Hematopoietic multipotent progenitor cell (in vitro differentiated cells): ENCODE measurements around the gene EEFSEC. TPM values are rescaled to one million over a fixed set of nuclear protein-coding genes. Genes with fewer than 3 reads are reported as not detected.

ENCODE experiments used
- DNase-seq, 3 donors: peaks; one replicate each; pipeline ENCODE4 v3.0.0-alpha.2; 2011 to 2015; ENCODE audit warnings: low read depth in 2 of 3, low spot score in 2 of 3
- total RNA-seq: library from RNA; depleted of rRNA; stranded (reverse); fragments of >200 nt; gene quantifications from one replicate; pipeline ENCODE4 v1.2.3, GENCODE V29; 2012

Gene EEFSEC
- total RNA-seq, 1 donor: 27.5 TPM

DNA sequence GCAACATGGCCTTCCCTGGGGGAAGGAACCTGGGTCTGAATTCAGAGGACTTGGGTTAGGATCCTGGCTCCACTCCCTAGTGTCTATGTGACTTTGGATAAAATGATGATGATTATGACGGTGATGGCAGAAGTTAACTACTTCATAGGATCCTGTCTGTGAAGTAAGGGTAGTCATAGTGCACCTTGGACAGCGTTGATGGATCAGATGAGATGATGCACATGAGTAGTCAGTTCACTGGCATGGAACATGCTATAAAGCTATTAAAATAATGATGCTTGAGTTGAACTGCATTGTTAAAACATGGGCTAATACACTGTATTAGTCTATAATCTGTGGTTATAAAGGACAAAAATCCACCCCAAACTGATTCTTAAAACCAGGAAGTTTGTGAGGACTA is 62.0 kb downstream of the EEFSEC start:
- no peak for DNase-seq

DNA sequence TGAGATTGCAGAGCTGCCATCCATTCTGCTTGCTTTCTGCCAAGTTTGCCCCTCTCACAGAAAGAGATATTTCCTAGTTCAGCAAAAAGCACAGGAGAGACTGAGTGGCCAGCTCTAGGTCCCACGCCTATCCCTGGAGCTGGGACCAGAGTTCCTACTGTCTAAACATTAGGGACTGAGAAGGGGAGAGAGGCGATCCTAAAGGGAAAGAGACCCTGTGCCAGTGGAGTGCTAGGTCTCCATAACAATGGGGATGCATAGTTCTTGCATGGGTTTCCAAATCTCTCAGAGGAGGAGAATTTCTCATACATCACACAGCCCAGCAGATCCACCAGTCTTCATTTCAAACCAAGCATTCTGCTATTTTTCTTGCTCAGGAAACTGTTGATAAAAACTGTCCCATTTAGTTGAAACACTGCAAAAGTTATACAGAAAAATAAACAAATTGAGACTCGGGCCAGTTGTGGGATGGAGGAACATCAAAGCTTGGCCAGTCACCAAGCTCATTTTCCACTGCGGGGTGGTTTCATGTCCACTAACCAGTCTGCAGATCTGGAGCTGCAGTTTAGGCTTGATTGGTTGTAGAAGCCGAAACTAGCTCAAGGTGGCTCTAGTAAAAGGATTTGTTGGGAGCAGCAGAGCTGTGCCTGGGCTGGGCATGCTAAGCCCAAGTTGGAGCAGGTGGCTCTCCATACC is 62.7 kb downstream of the EEFSEC start:
- DNase-seq: no peak

DNA sequence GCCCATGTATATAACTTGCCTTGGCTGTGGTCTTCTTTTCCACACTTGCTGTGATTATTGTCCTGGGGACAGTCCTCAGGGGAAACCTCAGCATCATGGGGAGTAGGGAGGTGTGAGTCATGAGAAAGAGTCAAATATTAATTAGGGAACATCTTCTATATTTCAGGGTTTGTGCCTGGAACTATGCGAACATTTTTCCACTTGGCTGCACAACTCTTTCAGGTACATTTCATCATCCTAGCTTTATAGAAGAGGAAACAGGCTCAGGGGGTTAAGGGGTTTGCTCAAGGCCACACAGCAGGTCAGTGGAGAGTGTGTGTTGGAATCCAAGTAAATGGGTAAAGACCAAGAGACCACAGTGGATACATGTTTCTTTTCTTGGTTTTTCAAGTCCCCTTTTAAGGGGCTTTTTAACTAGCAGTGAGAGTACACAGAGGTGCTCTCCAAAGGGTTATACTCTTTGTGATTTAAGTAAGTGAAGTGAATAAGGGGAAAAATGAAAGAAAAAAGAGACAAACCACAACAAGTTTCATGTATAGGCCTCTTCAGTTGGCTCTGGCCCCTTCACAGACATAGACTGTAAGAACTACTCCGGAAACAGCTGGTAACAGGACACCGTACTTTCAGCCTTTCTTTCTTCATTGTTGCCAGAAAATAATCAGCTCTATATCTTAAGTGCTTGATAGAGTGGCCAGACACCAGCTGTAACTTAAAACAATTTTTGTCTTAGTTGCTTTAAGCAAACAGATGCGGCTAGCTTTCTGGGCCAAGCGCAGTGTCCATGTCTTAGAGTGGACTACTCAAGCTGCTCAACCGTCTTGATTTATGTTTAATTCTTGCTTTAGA is 64.6 kb downstream of the EEFSEC start:
- no peak for DNase-seq

DNA sequence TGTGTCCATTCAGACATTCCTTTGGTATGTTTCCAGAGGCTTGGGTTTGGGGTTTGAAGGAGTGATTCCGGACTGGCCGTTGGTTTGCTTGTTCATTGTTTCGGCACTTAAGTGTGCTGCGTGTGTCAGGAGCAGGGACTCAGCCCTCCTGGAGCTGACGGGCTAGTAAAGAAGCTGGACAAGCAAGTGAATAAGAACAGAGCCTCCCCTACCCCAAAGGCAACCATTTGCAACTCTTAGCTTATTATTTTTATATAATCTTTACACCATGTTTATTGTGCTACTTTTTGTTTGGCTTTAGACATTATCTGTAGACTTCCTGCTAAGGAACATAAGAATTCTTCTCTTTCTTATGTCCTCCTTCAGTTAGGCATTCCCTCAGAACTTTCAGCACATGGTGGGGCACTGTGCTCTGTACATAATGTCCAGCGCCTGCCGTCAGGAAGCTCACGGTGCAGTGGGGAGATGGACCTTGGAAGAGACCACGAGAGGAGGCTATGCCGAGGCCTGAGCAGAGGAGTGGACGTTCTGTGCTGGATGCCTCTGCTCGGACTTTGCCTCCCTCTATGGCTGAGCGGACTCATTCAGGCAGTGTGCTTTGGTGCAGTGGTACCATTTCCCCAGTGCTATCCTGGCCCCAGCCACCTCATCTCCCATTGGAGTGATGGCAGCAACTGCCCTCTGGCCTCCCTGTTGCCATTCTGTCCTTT is 65.4 kb downstream of the EEFSEC start:
- no peak for DNase-seq

DNA sequence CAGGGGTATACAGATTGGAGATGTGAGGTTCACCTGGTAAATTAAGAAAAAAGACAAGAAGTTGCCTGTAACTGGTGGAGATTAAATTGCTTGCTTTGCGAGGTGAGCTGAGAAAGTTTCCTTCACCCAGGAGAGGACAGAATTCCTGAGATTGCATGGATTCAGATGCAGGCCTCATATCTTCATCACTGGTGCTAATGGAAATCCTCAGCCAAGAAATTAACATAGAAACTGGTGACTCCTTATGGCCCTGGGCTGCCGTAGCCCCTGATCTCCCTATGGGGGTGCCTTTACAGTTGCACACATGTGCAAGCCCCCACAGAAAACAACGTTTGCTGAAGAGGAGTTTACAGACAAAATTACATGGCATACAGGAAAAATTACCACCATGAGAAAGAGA is 68.0 kb downstream of the EEFSEC start:
- no peak for DNase-seq

DNA sequence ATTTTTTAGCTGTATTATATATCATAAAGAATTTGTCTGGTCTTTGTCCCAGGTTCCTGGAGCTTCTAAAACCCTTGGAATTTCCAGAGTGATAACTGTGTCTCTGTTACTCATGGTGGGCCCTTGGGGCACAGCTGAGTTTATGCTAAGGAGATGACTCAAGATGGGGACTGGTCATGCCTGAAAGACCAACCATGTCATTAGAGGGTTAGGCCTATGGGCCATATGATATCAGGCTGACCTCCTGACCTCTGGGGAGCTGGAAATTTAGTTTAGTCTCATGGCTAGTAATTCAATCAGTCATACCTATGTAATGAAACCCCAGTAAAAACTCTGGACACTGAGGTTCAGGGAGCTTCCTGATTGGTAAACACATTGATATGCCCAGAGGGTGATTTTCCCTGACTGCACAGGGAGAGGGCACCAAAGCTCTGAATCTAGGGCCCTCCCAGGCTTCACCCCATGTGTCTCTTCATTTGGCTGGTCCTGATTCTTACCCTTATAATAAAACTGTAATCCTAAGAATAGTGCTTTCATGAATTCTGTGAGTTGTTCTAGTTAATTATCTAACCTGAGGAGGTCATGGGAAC is 69.6 kb downstream of the EEFSEC start:
- DNase-seq: no peak

DNA sequence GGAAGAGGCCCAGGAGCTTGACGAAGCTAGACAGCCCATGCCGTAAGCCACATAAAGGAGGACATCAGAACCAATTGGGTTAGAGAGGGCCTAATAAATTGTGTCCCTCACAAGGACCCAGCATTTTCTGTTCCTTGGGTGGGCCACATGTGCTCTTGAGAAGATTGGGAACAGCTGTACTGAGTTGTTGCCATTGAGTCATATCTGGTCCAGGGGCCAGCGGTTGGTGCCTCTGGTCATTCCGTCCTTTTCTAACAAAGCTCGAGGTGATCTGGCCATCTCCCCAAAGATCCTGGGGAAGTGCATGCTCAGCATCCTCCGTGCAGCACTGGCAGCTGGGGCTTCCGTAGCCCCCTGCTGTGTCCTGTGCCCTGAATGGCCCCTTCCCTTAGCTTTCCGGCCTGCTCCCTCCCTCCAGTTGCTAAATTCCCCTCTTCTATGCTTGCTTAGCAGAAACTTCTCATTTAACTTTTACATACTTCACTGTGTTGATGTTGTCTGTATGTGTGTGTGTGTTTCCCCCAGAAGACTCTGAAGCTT is 73.0 kb downstream of the EEFSEC start:
- no peak for DNase-seq

DNA sequence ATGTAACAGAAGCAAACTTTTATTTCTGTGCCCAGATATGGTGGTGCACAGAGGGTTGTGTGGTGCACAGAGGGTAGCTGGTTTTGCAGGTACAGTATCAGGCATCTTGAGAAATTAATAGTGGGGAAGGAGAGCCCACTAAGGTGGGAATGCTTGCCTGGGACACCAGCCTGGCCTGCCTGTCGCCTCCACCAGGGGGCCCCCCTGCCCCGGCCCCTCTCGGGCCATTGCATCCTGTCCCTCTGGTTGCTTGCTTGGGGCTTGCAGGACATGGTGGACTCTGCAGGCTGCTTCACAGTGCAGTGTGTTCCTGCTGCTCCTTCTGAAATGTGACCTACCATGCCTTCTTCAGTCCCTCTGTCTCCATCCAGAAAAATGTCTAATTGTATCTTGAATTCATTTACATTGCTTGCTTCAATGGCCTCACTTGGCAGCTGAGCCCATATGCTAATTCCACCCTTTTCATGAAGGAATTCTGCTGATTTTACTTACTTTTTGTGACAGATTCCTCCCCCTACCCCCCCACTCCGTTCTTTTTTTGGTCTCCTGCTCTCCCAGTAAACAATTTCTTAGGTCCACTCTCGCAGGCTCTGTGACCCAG is 73.6 kb downstream of the EEFSEC start:
- DNase-seq: peak in 2 of 3 donors; percentile 9 to 15

DNA sequence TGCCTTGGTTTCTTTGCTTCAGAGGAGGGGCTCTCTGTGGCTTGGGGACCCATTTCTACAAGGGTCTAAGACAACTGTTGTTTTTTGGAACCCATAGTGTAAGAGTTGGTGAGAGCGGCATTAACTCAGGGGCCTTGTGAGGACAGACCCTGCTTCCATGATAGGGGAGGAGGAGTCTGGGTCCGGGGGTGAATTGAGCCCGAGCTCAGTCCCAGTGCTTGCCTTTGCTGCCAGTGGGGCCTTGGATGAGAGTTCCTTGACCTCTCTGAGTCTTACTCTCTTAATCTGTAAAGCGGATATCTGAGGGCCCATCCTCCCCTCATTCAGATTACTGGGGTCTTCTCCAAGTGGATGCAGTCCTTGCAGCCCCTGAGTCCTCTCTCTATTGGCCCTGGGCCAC is 74.2 kb downstream of the EEFSEC start:
- no peak for DNase-seq

DNA sequence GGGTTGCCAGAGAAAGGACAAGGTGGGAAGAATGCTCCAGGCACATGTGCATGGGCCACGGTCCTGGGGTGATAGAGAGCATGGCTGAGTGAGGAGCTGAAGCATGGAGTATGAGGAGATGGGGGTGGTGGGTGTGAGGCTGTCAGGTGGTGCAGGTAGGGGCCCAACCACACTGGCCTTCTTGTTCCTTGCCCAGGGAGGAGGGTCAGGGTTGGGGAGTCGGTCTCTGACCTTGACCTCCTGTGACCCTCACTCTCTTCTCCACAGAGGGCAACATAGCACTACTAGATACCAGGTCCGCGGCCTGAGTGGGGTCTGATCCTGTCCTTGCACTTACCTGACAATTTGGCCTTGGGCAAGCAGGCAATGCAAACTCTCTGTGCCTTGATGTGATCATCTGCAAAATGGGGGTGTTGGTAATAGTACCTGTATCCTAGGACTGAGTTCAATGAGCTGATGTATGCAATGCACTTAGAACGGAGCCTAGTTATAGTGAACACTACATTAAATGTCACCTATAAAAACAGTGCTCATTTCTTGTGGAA is 75.2 kb downstream of the EEFSEC start:
- DNase-seq: no peak

DNA sequence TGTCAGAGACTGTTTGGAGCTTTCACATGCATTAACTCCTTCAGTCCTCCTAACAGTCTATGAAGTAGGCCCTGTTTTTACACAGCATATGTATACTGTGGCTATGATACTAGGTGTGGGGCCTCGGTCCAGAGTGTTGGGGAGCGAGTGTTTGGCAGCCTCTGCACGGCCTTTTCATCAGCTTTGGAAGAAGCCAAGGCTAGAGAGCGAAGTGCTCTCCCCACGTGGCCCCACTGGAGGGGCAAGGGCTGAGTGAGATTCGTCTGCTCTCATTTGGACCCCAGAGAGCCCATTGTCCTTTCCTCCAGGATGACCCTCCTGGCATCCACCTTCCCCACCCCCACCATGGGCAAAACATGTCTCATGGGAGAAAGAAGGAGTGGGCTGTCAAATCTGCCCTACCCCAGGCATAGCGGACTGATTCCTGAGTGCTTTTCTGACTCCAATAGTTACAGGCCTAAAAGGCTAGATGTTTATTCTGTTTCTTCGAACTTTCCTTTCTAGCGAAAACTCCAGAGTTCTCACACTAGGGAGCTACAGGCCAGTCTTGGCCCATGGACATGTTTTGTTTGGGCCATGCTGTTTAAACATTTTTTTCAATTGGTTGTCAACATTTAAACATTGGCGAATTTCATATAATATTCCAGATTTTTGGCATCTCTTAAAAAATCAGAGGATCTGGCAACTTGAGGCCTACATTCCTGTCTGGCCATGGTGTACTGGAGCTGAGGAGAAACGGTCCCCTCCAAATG is 76.0 kb downstream of the EEFSEC start:
- DNase-seq: no peak

DNA sequence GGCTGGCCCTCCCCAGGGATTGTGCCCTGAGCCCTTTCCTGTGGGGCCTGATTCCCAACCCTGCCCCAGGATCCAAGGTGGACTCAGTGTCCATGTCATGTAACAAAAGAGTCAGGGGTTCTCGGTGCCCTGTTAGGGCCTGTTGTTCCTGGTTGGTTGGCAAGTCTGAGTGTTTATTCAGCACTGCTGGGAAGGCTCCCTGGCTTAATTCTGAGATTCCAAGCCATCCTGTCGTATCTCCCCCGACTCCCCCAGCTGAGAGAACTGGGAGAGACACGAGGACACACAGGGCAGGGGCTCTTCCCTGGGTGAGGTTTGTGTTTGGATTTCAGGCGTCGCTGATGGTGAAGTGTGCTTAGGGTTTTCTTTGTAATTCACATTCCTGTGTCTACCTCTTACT is 78.3 kb downstream of the EEFSEC start:
- no peak for DNase-seq

DNA sequence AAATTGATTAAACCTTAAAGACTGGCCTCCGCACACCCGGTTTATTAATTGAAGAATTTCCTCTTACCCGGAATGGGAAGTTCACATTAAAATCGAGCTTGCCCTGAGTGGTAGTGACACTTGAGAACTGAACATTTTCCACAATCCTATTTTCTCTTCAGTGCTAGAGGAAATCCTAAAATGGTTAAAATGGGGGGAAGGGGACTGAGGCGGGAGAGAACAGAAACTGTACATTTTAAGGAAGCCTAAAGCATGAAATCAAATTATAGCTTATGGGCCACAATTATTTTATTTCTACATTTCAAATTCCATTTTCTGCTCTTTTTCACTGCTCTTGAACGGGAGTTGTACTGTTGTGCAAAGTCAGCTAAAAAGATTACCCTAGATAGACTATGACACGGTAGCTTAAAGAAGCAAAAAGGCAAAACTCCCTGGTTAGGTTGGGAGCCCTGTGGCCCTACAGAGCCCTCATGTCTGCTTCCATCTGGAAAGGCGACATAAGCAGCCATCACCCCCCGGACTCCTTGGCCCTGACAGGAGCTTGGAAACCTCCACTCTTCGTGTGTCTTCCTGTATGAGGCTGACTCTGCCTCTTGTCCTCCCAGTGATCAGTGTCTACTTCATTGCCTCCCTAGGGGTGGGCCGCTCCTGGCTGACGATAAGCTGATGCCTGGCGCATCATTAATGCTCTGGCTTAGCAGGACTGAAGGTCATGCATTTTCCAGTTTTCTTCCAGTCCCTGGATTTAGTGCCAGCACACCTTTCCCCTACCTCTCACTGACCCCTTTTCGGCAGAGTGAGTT is 79.3 kb downstream of the EEFSEC start:
- no peak for DNase-seq

DNA sequence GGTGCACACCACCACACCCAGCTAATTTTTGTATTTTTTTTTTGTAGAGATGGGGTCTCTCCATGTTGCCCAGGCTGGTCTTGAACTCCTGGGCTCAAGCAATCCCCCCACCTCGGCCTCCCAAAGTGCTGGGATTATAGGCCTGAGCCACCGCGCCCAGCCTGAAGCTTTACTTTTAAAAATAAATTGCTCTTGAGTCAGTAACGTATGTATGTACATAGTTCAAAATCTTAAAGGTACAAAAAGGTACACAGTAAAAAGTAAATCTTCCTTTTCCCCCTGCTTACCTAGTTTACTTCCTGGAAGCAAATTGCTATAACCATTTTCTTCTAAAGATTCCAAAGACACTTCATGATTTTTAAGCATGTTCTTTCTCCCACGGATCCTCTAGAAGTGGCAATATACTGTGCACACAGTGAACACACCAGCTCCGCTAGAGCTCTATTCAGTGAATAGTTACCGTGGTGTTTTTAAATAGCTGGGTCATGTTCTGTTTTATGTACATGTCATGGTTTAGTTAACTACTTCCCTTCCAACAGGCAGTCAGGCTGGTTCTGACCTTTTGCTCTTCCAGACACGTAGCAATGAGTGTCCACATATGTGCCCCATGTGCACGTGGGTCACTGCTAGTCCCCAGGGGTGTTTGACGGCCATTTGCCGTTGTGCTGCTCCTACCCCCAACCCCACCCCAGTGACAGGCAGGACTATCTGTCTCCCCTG is 82.1 kb downstream of the EEFSEC start:
- DNase-seq: no peak

DNA sequence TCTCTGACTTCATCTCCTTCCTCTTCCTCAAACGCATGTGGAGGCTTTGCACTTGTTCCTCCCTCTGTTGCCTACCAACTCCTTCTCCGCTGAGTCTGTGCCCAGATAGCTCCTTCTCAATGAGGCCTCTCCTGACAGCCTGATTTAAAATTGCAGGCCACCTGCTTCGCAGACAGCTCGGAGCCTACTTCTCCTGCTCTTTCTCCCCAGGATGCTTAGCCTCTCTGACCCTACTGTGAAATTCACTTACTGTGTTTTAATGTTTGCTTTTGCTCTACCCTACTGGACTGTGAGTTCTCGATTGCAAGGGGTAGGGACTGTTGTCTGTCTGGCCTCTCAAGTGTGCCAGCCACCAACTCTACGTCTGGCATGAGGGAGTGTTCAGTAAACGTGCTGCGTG is 83.4 kb downstream of the EEFSEC start:
- no peak for DNase-seq

DNA sequence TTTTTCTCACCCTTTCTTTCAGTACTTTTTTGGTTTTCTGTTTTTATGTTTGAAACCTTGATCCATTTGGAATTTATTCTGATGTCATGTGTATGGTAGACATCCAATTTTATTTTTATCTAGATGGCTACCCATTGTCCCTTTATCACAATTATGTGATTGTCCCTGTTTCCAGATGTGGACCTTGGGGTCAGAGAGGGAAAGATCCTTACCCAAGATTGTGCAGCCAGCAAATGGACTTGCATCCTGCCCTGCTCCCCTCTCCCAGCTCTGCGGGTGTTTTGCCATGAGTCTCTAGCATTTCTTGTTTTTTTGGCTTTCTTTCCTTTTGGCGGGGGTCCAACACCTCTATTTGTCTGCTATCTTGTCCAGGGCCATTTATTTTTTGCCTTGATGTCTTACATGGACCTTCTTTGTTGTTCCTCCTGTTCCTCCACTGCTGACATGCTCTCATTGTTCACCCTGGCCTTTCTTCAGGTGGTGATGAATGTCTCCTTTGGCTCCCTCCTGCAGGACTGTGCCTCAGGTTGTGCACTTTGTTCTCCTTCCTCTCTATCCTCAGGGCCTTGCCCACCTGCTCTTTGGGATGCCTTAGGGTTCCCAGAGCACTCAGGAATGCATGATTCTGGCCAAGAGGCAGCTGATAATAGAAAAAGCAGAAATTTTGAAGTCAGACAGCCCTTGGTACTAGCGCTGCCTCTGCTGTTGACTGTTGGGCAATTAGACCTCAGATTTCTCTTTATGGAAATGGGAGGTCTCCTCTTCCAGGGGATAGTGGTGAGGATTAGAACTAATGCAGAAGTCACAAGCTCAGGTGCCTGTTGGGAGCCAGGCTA is 84.3 kb downstream of the EEFSEC start:
- DNase-seq: no peak

DNA sequence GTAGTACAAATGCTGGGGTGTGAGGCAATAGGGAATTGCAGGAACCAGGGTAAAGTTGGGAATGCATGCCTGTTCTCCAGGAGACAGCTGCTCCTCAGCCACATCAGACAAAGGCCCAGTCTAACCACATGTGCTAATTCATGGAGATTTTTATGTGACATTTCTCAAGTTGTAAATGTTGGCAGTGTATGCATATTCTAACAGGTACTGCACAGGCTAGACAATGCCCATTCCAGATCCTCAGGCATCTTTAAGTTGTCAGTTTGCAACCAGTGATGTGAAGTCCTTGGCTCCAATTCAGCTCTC is 84.9 kb downstream of the EEFSEC start:
- no peak for DNase-seq
